Neuronal stem cell (in vitro differentiated cells): ENCODE results near the gene FCMR.
A peak's percentile ranks its signal among the peaks of the same experiment; 100 is the strongest.

Experiments used
- DNase-seq: peaks from one replicate; pipeline ENCODE4 v3.0.0-alpha.2; 2013; ENCODE audit warnings: low spot score
- H2AFZ ChIP-seq: one replicate; pipeline ENCODE4 v1.6.1; 2013; ENCODE audit warnings: mild to moderate bottlenecking, low read length, inconsistent platforms
- H2AK5ac ChIP-seq: 2 replicates; pipeline ENCODE4 v1.6.1; 2013; ENCODE audit warnings: low read depth, mild to moderate bottlenecking, inconsistent platforms, low read length, moderate library complexity, mixed read lengths
- H2BK120ac ChIP-seq: 2 replicates; pipeline ENCODE4 v1.6.1; 2013; ENCODE audit warnings: low read depth, mild to moderate bottlenecking, inconsistent platforms, low read length, moderate library complexity, mixed read lengths
- H2BK12ac ChIP-seq: one replicate; pipeline ENCODE4 v1.6.1; 2013; ENCODE audit warnings: low read length, inconsistent platforms
- H2BK15ac ChIP-seq: 2 replicates; pipeline ENCODE4 v1.6.1; 2013; ENCODE audit warnings: mild to moderate bottlenecking, low read length, inconsistent platforms, mixed read lengths
- H2BK5ac ChIP-seq: one replicate; pipeline ENCODE4 v1.6.1; 2013; ENCODE audit warnings: inconsistent platforms, mild to moderate bottlenecking, low read length, moderate library complexity
- H3K14ac ChIP-seq: one replicate; pipeline ENCODE4 v1.6.1; 2013; ENCODE audit warnings: low read length, inconsistent platforms
- H3K18ac ChIP-seq: 2 replicates; pipeline ENCODE4 v1.6.1; 2013; ENCODE audit warnings: low read length, inconsistent platforms
- H3K23ac ChIP-seq: 2 replicates; pipeline ENCODE4 v1.6.1; 2013; ENCODE audit warnings: low read depth, mild to moderate bottlenecking, mixed read lengths, low read length, inconsistent platforms; ENCODE audit not compliant: poor library complexity
- H3K27ac ChIP-seq: replicated peaks from 3 replicates; pipeline ENCODE4 v1.5.1; 2013; ENCODE audit warnings: low read length, inconsistent platforms
- H3K27me3 ChIP-seq, 3 experiments: 2 replicates each; pipeline ENCODE4 v1.6.1; 2013; ENCODE audit warnings: low read length in 3 of 3, mild to moderate bottlenecking in 2 of 3, inconsistent platforms in 1 of 3, low read depth in 1 of 3, mixed read lengths in 1 of 3, moderate library complexity in 1 of 3; ENCODE audit not compliant: control insufficient read depth in 3 of 3, insufficient read depth in 3 of 3
- H3K36me3 ChIP-seq, 2 donors: replicated peaks in 1 of 2; 2 replicates each; pipeline ENCODE4 v1.6.1; 2013; ENCODE audit warnings: low read length in 2 of 2; ENCODE audit not compliant: control insufficient read depth in 2 of 2, insufficient read depth in 2 of 2
- H3K4ac ChIP-seq: 2 replicates; pipeline ENCODE4 v1.6.1; 2013; ENCODE audit warnings: inconsistent platforms, mild to moderate bottlenecking, low read length, moderate library complexity
- H3K4me1 ChIP-seq, 2 donors: 1 replicate in 1 of 2; 2 replicates in 1 of 2; pipeline ENCODE4 v1.6.1; 2013; ENCODE audit warnings: low read length in 2 of 2, low read depth in 1 of 2; ENCODE audit not compliant: control insufficient read depth in 2 of 2, insufficient read depth in 1 of 2
- H3K4me2 ChIP-seq: one replicate; pipeline ENCODE4 v1.6.1; 2013; ENCODE audit warnings: mild to moderate bottlenecking, low read length, inconsistent platforms; ENCODE audit not compliant: insufficient read depth, poor library complexity, severe bottlenecking
- H3K4me3 ChIP-seq, 2 donors: 2 replicates each; pipeline ENCODE4 v1.5.1; 2013; ENCODE audit warnings: low read length in 2 of 2, mild to moderate bottlenecking in 2 of 2, inconsistent platforms in 1 of 2, moderate library complexity in 1 of 2
- H3K79me1 ChIP-seq: one replicate; pipeline ENCODE4 v1.6.1; 2013; ENCODE audit warnings: low read depth, mild to moderate bottlenecking, inconsistent platforms, low read length, moderate library complexity
- H3K9ac ChIP-seq: one replicate; pipeline ENCODE4 v1.6.1; 2013; ENCODE audit warnings: mild to moderate bottlenecking, low read depth, low read length, inconsistent platforms; ENCODE audit not compliant: poor library complexity
- H3K9me3 ChIP-seq, 2 donors: replicated peaks in 1 of 2; 2 replicates each; pipeline versions ENCODE3 to v1.6.1; 2013; ENCODE audit warnings: low read length in 2 of 2, mild to moderate bottlenecking in 2 of 2, inconsistent platforms in 1 of 2, low read depth in 1 of 2, mixed read lengths in 1 of 2, moderate library complexity in 1 of 2; ENCODE audit not compliant: control insufficient read depth in 2 of 2, insufficient read depth in 1 of 2
- H4K8ac ChIP-seq: one replicate; pipeline ENCODE4 v1.6.1; 2013; ENCODE audit warnings: low read depth, mild to moderate bottlenecking, inconsistent platforms, low read length, moderate library complexity
- H4K91ac ChIP-seq: one replicate; pipeline ENCODE4 v1.6.1; 2013; ENCODE audit warnings: low read length, low read depth, mild to moderate bottlenecking, inconsistent platforms; ENCODE audit not compliant: poor library complexity
- WGBS, 2 donors: extraction: QIAGEN DNeasy Blood & Tissue Kit; methylation state at CpG; one replicate each; pipeline ENCODE4 v1.1.7; 2013; ENCODE audit warnings: missing lambda C conversion rate in 2 of 2, mixed read lengths in 1 of 2; ENCODE audit not compliant: insufficient read length in 2 of 2, insufficient replicate concordance in 1 of 2; ENCODE audit errors: extremely low coverage in 2 of 2; 5-methylcytosine and 5-hydroxymethylcytosine counted together

Gene FCMR

DNA sequence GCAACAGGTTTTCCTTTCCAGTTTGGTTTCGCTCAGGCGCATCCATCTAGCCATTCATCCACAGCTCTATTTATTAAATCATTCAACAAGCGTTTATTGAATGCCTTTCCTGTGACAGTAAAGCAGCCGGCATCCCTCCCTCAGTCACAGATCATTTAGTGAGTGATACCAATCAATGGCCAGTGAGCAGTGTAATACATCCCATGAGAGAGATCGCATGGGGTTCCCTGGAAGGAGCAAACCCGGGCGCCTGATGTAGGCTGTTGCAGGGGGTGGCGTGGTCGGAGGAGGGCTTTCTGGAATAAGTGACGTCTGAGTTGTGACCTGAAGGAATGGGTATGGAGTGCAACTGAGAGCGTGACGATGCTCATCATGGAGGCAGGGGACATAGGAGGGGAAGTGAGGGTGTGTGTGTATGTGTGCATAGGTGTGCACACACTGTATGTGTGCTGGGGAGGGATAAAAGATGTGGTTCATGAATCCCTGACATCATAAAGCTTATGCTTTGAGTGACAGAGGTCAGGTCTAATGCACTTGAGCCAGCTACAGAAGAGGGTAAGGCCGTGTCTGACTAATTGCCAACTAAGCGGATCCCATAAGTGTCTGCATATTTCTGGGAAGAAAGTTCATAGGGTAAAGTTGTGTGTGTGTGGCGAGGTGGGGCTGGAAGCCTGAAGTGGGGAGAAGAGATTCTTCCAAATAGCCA lies 6.6 kb downstream of the FCMR start:
- no peak overlapping the region for H3K4ac ChIP-seq

GRCh38 chr1:206913766-206914537 lies 7.8 kb downstream of the FCMR start:
- H3K23ac ChIP-seq: no peak overlapping the region
- no peak overlapping the region for H2BK12ac ChIP-seq
- no peak overlapping the region for H4K91ac ChIP-seq
- no peak overlapping the region for H3K27ac ChIP-seq
- no peak overlapping the region for H2BK15ac ChIP-seq
- WGBS, 2 donors: no CpG with 5 or more reads among the region's 12 CpGs
- H3K4me1 ChIP-seq: peaks cover 0 to 2% of the 10 kb centered on the region in 2 donors
- H3K9ac ChIP-seq: no peak overlapping the region
- no peaks in the 10 kb centered on the region for H3K9me3 ChIP-seq
- H2BK5ac ChIP-seq: no peak overlapping the region
- no peak overlapping the region for H2BK120ac ChIP-seq
- no peak overlapping the region for H2AK5ac ChIP-seq
- H3K4me2 ChIP-seq: no peak overlapping the region
- H3K79me1 ChIP-seq: no peaks in the 10 kb centered on the region
- no peak overlapping the region for H3K4me3 ChIP-seq
- H3K18ac ChIP-seq: no peak overlapping the region
- no peaks in the 10 kb centered on the region for H3K36me3 ChIP-seq
- DNase-seq: no peak
- no peak overlapping the region for H3K14ac ChIP-seq
- H3K4ac ChIP-seq: no peak overlapping the region
- H4K8ac ChIP-seq: no peak overlapping the region
- no peak overlapping the region for H2AFZ ChIP-seq
- peaks cover 5 to 34% (median 24%) of the 10 kb centered on the region in 3 experiments for H3K27me3 ChIP-seq

More for the DNA sequence above, 6.6 kb downstream of the FCMR start:
- no peak overlapping the region for H2BK120ac ChIP-seq
- H2AFZ ChIP-seq: no peak overlapping the region
- H3K79me1 ChIP-seq: no peaks in the 10 kb centered on the region
- H4K8ac ChIP-seq: no peak overlapping the region
- no peak overlapping the region for H2AK5ac ChIP-seq
- no peak overlapping the region for H3K9ac ChIP-seq
- H3K14ac ChIP-seq: no peak overlapping the region
- H3K18ac ChIP-seq: no peak overlapping the region
- H3K9me3 ChIP-seq: no peaks in the 10 kb centered on the region
- no peak overlapping the region for H2BK12ac ChIP-seq
- H3K23ac ChIP-seq: no peak overlapping the region
- H2BK5ac ChIP-seq: no peak overlapping the region
- no peak overlapping the region for H3K27ac ChIP-seq
- no peaks in the 10 kb centered on the region for H3K36me3 ChIP-seq
- DNase-seq: no peak
- H4K91ac ChIP-seq: no peak overlapping the region
- H3K27me3 ChIP-seq: peaks cover 0 to 22% (median 11%) of the 10 kb centered on the region in 3 experiments
- H3K4me1 ChIP-seq: no peaks in the 10 kb centered on the region
- no peak overlapping the region for H2BK15ac ChIP-seq
- no peak overlapping the region for H3K4me2 ChIP-seq
- WGBS, 2 donors: no CpG with 5 or more reads among the region's 15 CpGs
- no peak overlapping the region for H3K4me3 ChIP-seq

DNA sequence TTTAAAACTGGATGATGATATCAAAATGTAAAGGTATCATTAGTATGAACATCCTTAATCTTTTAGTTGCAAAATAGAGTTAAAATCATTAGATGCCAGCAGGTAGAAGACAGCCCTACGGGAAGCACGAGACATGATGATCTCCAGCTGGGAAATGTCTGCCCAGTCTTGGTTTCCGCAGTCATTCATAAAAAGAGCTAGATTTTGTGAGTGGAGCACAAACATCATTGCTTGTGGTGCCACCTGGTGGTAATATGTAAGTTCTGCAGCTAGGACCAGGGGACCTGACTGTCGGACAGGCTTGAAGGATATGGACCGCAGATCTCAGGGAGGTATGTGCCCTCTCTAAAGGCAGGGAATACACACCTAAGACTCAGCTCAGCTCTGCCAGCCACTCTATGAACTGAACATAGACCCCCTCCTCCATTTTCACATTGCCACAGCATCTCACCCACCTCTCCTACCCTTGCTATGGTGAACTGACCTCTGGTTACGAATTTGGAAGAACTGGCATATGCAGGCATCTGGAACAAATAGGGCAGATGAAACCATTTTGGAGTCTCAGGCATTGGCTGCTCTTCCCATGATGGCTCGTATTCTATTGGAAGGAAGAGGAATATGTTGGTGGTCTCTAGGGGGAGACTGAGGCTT lies 9.2 kb downstream of the FCMR start:
- no peak overlapping the region for H2BK15ac ChIP-seq
- peak; percentile 71 for DNase-seq
- peaks cover 5 to 48% (median 36%) of the 10 kb centered on the region in 3 experiments for H3K27me3 ChIP-seq

More for the DNA sequence above, 9.2 kb downstream of the FCMR start:
- Histone ChIP-seq H3K4ac (no peak overlapping the region), H3K36me3 (no peaks in the 10 kb centered on the region), H3K18ac (no peak overlapping the region), H2AK5ac (no peak overlapping the region), H3K4me3 (no peak overlapping the region), H3K4me2 (no peak overlapping the region), H2BK12ac (no peak overlapping the region), H3K23ac (no peak overlapping the region), H2BK120ac (no peak overlapping the region), H3K4me1 (peaks cover 0 to 2% of the 10 kb centered on the region in 2 donors), H2AFZ (no peak overlapping the region), H4K8ac (no peak overlapping the region), H3K14ac (no peak overlapping the region), H3K27ac (no peak overlapping the region), H2BK5ac (no peak overlapping the region), H4K91ac (no peak overlapping the region), H3K9ac (no peak overlapping the region), H3K9me3 (no peaks in the 10 kb centered on the region), H3K79me1 (no peaks in the 10 kb centered on the region)
- no CpG with 5 or more reads among the region's 7 CpGs for WGBS, 2 donors
